SH-SY5Y (cell line): ENCODE results near the gene TUBGCP5.

Experiments
- GATA2 ChIP-seq: IDR thresholded peaks from 2 replicates; pipeline ENCODE4 v1.6.1; 2011; ENCODE audit warnings: mild to moderate bottlenecking, low read depth, low read length
- GATA3 ChIP-seq: IDR thresholded peaks from 2 replicates; pipeline ENCODE4 v1.6.1; 2011; ENCODE audit warnings: low read depth, mild to moderate bottlenecking, low read length, moderate library complexity

DNA sequence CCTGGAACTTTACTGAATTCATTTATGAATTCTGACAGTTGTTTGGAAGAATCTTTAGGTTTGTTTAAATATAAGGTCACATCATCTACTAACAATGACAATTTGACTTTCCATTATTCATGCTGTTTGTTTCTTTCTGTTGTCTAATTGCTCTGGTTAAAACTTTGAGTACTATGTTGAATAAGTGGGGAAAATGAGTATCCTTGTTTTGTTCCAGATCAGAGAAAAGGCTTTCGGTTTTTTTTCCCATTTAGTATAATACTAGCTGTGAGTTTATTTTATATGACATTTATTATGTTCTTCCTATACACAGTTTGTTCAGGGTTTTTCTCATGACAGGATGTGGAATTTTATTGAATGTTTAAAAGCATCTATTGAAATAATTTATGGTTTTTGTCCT lies 11.3 kb upstream of the TUBGCP5 start:
- TF ChIP-seq GATA2 (no peak), GATA3 (no peak)
